Glutamatergic neuron (in vitro differentiated cells): ENCODE results near the gene MINDY3. TPM values are rescaled to one million over a fixed set of nuclear protein-coding genes. Genes with fewer than 3 reads are reported as not detected.

Source experiments
- DNase-seq: peaks from one replicate; pipeline ENCODE4 v3.0.0; 2022
- H3K27ac Mint-ChIP-seq: one replicate; pipeline ENCODE4 v1.8.0; 2020; ENCODE audit warnings: mild to moderate bottlenecking, mixed read lengths, inconsistent platforms; ENCODE audit not compliant: unreplicated experiment
- H3K27me3 Mint-ChIP-seq: one replicate; pipeline ENCODE4 v1.8.0; 2020; ENCODE audit warnings: mild to moderate bottlenecking, moderate library complexity, mixed read lengths, inconsistent platforms; ENCODE audit not compliant: unreplicated experiment
- H3K36me3 Mint-ChIP-seq: one replicate; pipeline ENCODE4 v1.8.0; 2020; ENCODE audit warnings: mild to moderate bottlenecking, mixed read lengths, inconsistent platforms; ENCODE audit not compliant: unreplicated experiment
- H3K4me1 Mint-ChIP-seq: one replicate; pipeline ENCODE4 v1.8.0; 2020; ENCODE audit warnings: mild to moderate bottlenecking, low read depth, mixed read lengths, inconsistent platforms; ENCODE audit not compliant: unreplicated experiment
- H3K4me3 Mint-ChIP-seq: one replicate; pipeline ENCODE4 v1.8.0; 2020; ENCODE audit warnings: mild to moderate bottlenecking, mixed read lengths, inconsistent platforms; ENCODE audit not compliant: unreplicated experiment
- H3K9me3 Mint-ChIP-seq: one replicate; pipeline ENCODE4 v1.8.0; 2020; ENCODE audit warnings: mild to moderate bottlenecking, moderate library complexity, mixed read lengths, inconsistent platforms; ENCODE audit not compliant: unreplicated experiment
- total RNA-seq: library from RNA; stranded (reverse); fragmentation: NEBNext Ultra II Directional; extraction: Animal tissue kit (Norgen Biotek cat#: 25700); gene quantifications from one replicate; pipeline ENCODE4 v1.2.1, GENCODE V29; 2021; ENCODE audit not compliant: unreplicated experiment
- TF ChIP-seq, protein P1 (sequence below): fragments of 200-600 bp; sonication (generic); IDR thresholded peaks from one replicate; pipeline ENCODE4 v1.5.0; 2021; ENCODE audit not compliant: partially characterized antibody, unreplicated experiment

MINDY3 gene
- total RNA-seq, 1 donor from 2014 or later, result 45.6 TPM

DNA sequence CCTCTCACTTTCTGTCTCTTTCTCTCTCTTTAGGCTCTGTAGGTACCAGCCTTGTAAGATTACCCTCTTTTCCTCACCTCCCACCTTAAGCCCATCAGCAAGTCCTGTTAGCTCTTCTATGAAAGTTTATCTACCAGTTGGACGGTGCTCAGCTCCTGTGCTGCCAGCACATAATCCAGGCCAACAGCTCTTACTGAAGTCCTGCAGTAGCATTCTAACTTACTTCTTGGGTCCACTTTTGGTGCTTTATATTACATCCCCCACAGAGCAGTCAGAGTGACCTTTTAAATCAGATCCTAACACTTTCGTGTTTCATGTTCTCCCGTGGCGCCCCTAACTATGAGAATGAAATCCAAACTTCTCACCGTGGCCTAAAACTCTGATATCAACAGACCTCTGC lies 101.7 kb downstream of the MINDY3 start:
- Mint-ChIP-seq H3K27ac (no peak overlapping the region), H3K4me3 (no peak overlapping the region), H3K36me3 (no peaks in the 10 kb centered on the region), H3K4me1 (no peaks in the 10 kb centered on the region), H3K9me3 (no peaks in the 10 kb centered on the region), H3K27me3 (peaks cover 3% of the 10 kb centered on the region)
- TF ChIP-seq, protein P1, sequence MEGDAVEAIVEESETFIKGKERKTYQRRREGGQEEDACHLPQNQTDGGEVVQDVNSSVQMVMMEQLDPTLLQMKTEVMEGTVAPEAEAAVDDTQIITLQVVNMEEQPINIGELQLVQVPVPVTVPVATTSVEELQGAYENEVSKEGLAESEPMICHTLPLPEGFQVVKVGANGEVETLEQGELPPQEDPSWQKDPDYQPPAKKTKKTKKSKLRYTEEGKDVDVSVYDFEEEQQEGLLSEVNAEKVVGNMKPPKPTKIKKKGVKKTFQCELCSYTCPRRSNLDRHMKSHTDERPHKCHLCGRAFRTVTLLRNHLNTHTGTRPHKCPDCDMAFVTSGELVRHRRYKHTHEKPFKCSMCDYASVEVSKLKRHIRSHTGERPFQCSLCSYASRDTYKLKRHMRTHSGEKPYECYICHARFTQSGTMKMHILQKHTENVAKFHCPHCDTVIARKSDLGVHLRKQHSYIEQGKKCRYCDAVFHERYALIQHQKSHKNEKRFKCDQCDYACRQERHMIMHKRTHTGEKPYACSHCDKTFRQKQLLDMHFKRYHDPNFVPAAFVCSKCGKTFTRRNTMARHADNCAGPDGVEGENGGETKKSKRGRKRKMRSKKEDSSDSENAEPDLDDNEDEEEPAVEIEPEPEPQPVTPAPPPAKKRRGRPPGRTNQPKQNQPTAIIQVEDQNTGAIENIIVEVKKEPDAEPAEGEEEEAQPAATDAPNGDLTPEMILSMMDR, result no peak
- no peak for DNase-seq

DNA sequence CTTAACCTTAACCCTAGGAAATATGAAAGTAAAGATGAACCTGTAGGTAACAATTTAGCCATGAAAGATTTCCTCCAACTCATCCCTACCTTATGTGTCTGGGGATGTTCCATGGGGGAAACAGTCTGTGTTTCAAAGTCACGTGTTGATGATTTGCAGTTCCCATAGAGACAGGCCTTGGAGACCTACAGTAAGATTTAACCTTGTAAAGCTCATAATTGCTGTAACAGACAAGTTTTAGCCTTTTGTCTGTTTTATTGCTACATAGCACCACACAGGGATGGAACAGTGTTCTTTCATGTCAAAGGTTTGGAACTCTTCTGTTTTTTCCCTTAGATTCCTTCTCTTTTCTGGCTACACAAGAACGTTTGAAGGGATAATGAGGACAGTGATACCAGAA lies 105.4 kb downstream of the MINDY3 start:
- DNase-seq, result no peak

DNA sequence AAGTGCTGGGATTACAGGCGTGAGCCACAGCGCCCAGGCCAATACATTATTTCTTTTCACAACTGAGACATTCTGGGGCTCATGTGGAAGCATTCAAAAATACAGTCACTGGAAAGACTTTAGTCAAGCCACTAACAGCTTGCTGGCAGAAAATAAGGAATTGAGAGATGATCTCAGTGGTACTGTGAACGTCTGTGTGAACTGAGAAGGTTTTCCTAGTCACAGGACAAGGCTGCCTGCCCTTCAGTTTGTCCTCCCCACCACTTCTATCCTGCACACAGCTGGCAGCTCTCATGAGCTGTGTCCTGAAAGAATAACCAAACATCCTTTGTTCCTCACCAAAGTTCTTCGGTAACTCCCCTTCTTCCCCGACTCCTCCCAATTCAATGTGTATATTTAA lies 109.3 kb downstream of the MINDY3 start:
- Mint-ChIP-seq H3K36me3 (no peaks in the 10 kb centered on the region), H3K27me3 (peaks cover 4% of the 10 kb centered on the region), H3K4me3 (no peak overlapping the region), H3K27ac (no peak overlapping the region), H3K4me1 (peaks cover 12% of the 10 kb centered on the region), H3K9me3 (no peaks in the 10 kb centered on the region)
- DNase-seq, result no peak
- TF ChIP-seq, protein P1, result no peak

More for the DNA sequence above, 105.4 kb downstream of the MINDY3 start:
- H3K4me3 Mint-ChIP-seq, result no peak overlapping the region
- H3K27me3 Mint-ChIP-seq, result no peaks in the 10 kb centered on the region
- no peaks in the 10 kb centered on the region for H3K9me3 Mint-ChIP-seq
- H3K27ac Mint-ChIP-seq, result no peak overlapping the region
- no peaks in the 10 kb centered on the region for H3K36me3 Mint-ChIP-seq
- TF ChIP-seq, protein P1, result no peak
- H3K4me1 Mint-ChIP-seq, result no peaks in the 10 kb centered on the region

DNA sequence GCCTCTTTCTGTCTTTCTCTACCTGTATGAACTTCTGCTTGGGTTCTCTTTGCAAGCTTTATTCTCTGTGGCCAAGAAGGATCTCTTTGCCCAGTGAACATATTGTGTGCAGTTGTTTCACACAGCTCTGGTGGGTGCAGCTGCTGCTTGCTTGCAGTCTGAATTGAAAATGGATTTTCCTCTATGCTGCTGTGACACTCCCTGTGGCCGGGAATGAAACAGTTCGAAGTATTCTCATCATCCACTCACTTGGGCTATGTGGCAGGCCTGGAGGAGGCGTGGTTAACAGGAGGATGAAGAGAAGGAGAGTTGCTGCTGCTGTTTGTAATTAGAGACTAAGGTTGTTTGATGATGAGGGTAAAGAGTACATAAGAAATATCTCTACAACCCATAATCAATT lies 112.2 kb downstream of the MINDY3 start:
- Mint-ChIP-seq H3K36me3 (no peaks in the 10 kb centered on the region), H3K4me3 (no peak overlapping the region), H3K27ac (peak overlapping the region; percentile 36), H3K4me1 (peaks cover 15% of the 10 kb centered on the region), H3K27me3 (peaks cover 7% of the 10 kb centered on the region), H3K9me3 (no peaks in the 10 kb centered on the region)
- DNase-seq, result no peak
- TF ChIP-seq, protein P1, result no peak

DNA sequence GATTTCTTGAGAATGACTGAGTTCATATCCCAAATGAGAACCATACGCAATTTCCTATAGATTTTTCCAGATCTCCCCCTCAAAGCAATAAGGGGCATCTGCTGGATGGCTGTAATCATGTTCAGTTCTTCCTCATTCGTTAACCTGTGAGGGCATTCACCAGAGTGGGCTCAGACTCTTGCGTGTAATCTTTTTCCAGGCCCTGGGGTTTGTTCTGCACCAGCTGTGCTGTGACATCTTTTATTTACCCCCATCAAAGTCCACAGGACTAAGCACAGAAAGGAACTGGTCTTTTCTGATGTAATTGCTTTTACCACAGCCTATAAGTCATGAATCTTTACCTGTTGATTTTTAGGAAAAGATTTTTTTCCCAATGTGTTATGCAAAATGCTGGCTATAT lies 112.7 kb downstream of the MINDY3 start:
- Mint-ChIP-seq H3K9me3 (no peaks in the 10 kb centered on the region), H3K4me1 (peaks cover 15% of the 10 kb centered on the region), H3K4me3 (no peak overlapping the region), H3K27ac (no peak overlapping the region), H3K36me3 (no peaks in the 10 kb centered on the region), H3K27me3 (peaks cover 7% of the 10 kb centered on the region)
- DNase-seq, result no peak
- TF ChIP-seq, protein P1, result no peak
